ENCODE data around the gene MYL5. TPM values are rescaled to one million over a fixed set of nuclear protein-coding genes. Genes with fewer than 3 reads are reported as not detected.

Gene MYL5
- total and polyA plus RNA-seq, 2 of the 13 experiments (the other 11 are each of a cell fraction or from before 2014, with no cell fraction given), result 6.5 to 16.0 TPM

DNA sequence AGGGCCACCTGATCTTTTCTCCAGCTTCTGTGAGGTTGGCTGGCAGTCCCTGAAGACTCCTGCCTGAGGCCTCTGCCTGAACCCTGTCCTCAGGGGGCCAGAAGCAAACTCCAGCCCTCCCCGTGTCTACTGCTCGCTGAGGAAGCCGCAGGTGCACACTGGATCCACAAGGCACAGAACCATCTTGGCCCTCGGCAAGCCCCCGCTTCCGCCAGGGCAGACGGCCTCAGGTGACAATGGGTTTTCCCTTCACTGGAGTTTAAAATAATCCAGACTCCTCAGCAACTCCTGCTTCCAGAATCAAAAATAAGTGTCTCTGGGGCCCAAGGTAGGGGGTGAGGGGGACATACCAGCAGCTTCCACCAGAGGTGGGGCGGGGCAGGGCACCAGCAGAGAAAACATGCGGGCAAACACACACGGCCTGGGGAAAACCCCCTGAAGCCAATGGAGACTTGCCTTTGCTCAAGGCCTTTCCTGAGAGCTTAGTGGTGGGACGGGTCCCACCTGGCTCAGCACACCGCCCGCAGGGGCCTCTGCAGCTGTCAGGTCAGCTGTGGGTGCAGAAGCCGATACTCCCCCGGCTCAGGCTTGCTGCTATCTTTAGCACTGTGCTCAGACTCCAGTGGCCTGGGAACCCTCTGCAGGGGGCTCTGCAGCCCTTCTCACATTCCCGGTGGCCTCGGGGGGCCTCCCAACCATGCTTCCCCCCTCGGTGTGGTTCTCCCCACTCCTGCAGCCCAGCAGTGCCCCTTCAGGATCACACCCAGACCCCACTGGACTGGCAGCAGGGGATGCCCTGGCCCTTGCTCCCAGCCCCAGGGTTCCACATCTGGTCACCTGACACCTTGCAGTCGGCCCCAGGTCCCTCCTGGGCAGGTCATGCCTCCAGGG lies 1.9 kb downstream of the MYL5 start (continued):
- no peak for TF ChIP-seq ZBTB21 (CRISPR knock-in tag; IDR thresholded peaks at IDR 0.05)
- TF ChIP-seq ARID5B (CRISPR knock-in tag; IDR thresholded peaks at IDR 0.05), result no peak
- no peak for TF ChIP-seq ZNF709 (CRISPR knock-in tag; IDR thresholded peaks at IDR 0.05)
- TF ChIP-seq BRD4 (CRISPR knock-in tag; IDR thresholded peaks at IDR 0.05), result no peak
- no peak for TF ChIP-seq ZFX (CRISPR knock-in tag; IDR thresholded peaks at IDR 0.05; ENCODE audit: low read depth)
- TF ChIP-seq MAZ (IDR thresholded peaks at IDR 0.05; ENCODE audit: borderline replicate concordance, low read depth, low read length), result no peak
- TF ChIP-seq MAZ (CRISPR knock-in tag; IDR thresholded peaks at IDR 0.05; ENCODE audit: low read depth), result no peak

GRCh38 chr4:676871-677235 lies 2.5 kb downstream of the MYL5 start:
- ChIA-PET POLR2A (no interaction called here), CTCF (ENCODE audit: low intra/inter-chr PET ratio, low total read pairs) (no interaction called here)
- no peak for FAIRE-seq

More at GRCh38 chr4:676871-677235, 2.5 kb downstream of the MYL5 start:
- Histone ChIP-seq H3K27me3 (ENCODE audit: control insufficient read depth in 1 of 2, insufficient read depth in 2 of 2, low read length in 2 of 2) (no peaks in the 10 kb centered on the region), H3K9ac (ENCODE audit: insufficient read depth, low read depth, low read length) (no peak overlapping the region), H2AFZ (ENCODE audit: low read length) (no peak overlapping the region), H3K9me3 (ENCODE audit: low read length) (no peaks in the 10 kb centered on the region), H3K4me2 (ENCODE audit: low read depth, low read length) (no peak overlapping the region), H3K4me1 (ENCODE audit: insufficient read depth, low read length) (peaks cover 77% of the 10 kb centered on the region), H4K20me1 (ENCODE audit: insufficient read depth, low read length) (no peaks in the 10 kb centered on the region; the same call in 1 of the 2 replicates), H3K4me3 (replicated peaks in 1 of 3; ENCODE audit: insufficient read depth in 1 of 3, low read depth in 2 of 3, low read length in 3 of 3) (no peak overlapping the region), H3K79me2 (ENCODE audit: insufficient read depth, low read length) (peaks cover 16% of the 10 kb centered on the region), H3K27ac (ENCODE audit: extremely low read length, insufficient read depth, low read length) (no peak overlapping the region), H3K36me3 (replicated peaks in 1 of 2; ENCODE audit: control insufficient read depth in 1 of 2, insufficient read depth in 2 of 2, low read length in 2 of 2) (peaks cover 1 to 6% of the 10 kb centered on the region in 2 experiments; a peak in 4 of 5 replicates)
- no peak for ATAC-seq
- WGBS (ENCODE audit: low lambda C conversion rate), result no CpG with 5 or more reads among the region's 8 CpGs
- DNase-seq (ENCODE audit: low spot score), result no peak
- TF ChIP-seq KDM2A (CRISPR knock-in tag; IDR thresholded peaks at IDR 0.05; ENCODE audit: borderline replicate concordance, low read depth) (peak; percentile 15; the same call in 1 of the 2 replicates), KDM5A (IDR thresholded peaks at IDR 0.05; ENCODE audit: borderline replicate concordance, low read length) (no peak), RFXAP (CRISPR knock-in tag; IDR thresholded peaks at IDR 0.05; ENCODE audit: borderline replicate concordance) (no peak), AGO2 (optimal IDR thresholded peaks at IDR 0.05; ENCODE audit: low read depth, low read length) (peak; percentile 53), ARID5B (CRISPR knock-in tag; IDR thresholded peaks at IDR 0.05) (no peak), ZNF326 (CRISPR knock-in tag; IDR thresholded peaks at IDR 0.05; ENCODE audit: borderline replicate concordance) (0 out of 2 replicates have a peak, but pooled peaks have one; percentile 45), ZMAT3 (CRISPR knock-in tag; conservative IDR thresholded peaks at IDR 0.05) (no peak)
- in situ Hi-C loops (cut with HindIII; ENCODE audit: extremely low pct_ligation_motif_present, low pct_unique_long_range_greater_than_20kb), result no loop called here
- intact Hi-C loops (cut with micrococcal nuclease; ENCODE audit: unreplicated experiment), result loop anchor here (10.0 kb wide), 1 partner anchor 202 kb away; no protein-coding TSS in a partner anchor
- BruUV-seq (replicated peaks), result no TSS peak
